Cardiac fibroblast (primary cell): Measurements from ENCODE around the gene ZBTB21.
"Not testable (repeated sequence)": the region's sequence is repeated elsewhere in the genome, so short reads cannot be mapped to it uniquely, and the experiment has no call there.

ENCODE experiments used
- DNase-seq, 2 donors: peaks; one replicate each; pipeline versions ENCODE4 v3.0.0 to v3.0.0-alpha.2; 2010; ENCODE audit warnings: low read depth in 2 of 2
- H3K4me3 ChIP-seq, 2 donors: replicated peaks in 1 of 2; 1 replicate in 1 of 2; 2 replicates in 1 of 2; pipeline ENCODE4 v1.5.1; 2011; ENCODE audit warnings: low read depth in 2 of 2, low read length in 2 of 2, mild to moderate bottlenecking in 2 of 2, moderate library complexity in 1 of 2
- CTCF ChIP-seq: IDR thresholded peaks from one replicate; pipeline ENCODE4 v1.5.1; 2011; ENCODE audit warnings: low read depth, mild to moderate bottlenecking, low read length, inconsistent platforms

Gene ZBTB21

DNA sequence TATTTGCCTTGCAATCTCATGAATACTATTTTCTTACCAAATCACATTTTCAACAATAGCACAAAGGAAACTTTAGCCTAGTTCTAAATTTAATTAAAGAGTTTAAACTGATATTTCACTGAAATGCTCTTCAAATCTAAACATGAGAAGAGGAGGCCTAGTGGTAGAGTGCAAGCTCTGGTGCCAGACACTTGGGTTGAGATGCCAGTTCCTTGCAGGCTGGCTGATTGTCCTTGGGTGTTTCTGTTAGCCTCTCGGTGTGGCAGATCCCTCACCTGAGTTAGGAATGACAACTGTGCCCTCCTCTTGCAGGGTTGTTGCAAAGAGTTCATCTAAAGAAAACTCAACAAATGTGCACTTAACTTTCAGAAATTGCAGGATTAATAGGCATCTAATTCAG is 12.5 kb downstream of the ZBTB21 start:
- DNase-seq, result no peak
- H3K4me3 ChIP-seq, result no peak overlapping the region
- no peak for TF ChIP-seq CTCF

DNA sequence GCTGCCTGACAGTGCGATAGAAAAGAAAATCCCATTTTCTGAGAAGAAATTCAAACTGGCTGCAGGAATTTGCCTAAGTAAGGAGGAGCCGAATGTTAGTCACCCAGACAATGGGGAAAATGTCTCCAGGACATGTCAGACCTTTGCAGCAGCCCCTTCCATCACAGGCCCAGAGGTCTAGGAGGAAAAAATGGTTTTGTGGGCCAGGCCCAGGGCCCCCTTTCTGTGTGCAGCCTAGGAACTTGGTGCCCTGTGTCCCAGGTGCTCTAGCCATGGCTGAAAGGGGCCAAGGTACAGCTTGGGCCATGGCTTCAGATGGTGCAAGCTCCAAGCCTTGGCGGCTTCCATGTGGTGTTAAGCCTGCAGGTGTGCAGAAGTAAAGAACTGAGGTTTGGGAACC is 14.6 kb downstream of the ZBTB21 start:
- DNase-seq, result no peak
- TF ChIP-seq CTCF, result no peak
- H3K4me3 ChIP-seq, result no peak overlapping the region

- H3K4me3 ChIP-seq, DNase-seq: not testable (repeated sequence)
Observed at GRCh38 chr21:41994613-41995012, 15.5 kb downstream of the ZBTB21 start.

GRCh38 chr21:41993744-41994143 is 16.4 kb downstream of the ZBTB21 start:
- peak; percentile 74 to 84 for DNase-seq
- H3K4me3 ChIP-seq, result no peak overlapping the region
- TF ChIP-seq CTCF, result no peak

- no peak for TF ChIP-seq CTCF
- DNase-seq, result no peak
- H3K4me3 ChIP-seq, result no peak overlapping the region
Observed at GRCh38 chr21:41992576-41992975, 17.6 kb downstream of the ZBTB21 start.

DNA sequence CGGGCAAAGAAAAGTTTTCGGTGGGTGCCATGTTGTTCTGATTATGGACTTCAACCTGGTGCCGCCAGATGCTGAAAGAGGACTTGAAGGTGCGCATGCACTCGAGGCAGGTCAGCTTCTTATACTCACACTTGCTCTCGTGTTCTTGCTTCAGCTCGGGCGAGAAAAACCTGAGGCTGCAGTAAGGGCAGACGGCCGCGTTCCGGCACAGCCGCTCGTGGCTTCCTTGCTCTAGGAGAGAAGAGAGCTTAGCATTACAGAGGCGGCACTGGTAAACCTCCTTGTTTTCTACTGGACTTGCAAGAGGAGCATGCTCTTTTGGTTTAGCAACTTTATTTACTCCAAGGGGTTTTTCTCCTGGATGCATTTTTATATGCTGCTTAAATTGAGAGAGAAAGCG is 18.5 kb downstream of the ZBTB21 start:
- no peak overlapping the region for H3K4me3 ChIP-seq
- no peak for TF ChIP-seq CTCF
- no peak for DNase-seq

GRCh38 chr21:41989698-41990097 is 20.5 kb downstream of the ZBTB21 start:
- no peak for DNase-seq
- no peak for TF ChIP-seq CTCF
- no peak overlapping the region for H3K4me3 ChIP-seq
